Right renal pelvis (tissue), 4 donors: ENCODE measurements around the gene SPATA31E1. TPM values are rescaled to one million over a fixed set of nuclear protein-coding genes. Genes with fewer than 3 reads are reported as not detected.
"Not testable (repeated sequence)": the region's sequence is repeated elsewhere in the genome, so short reads cannot be mapped to it uniquely, and the experiment has no call there.

Source experiments
- DNase-seq, 4 donors: peaks; one replicate each; pipeline ENCODE4 v3.0.0-alpha.2; 2013; ENCODE audit warnings: low read depth in 4 of 4, low spot score in 3 of 4, missing footprints in 1 of 4
- polyA plus RNA-seq, 4 donors: library from polyadenylated mRNA; unstranded; fragments of 120-200 nt; gene quantifications; one replicate each; pipeline ENCODE4 v1.2.1, GENCODE V29; 2013; ENCODE audit not compliant: insufficient read length in 4 of 4

Gene SPATA31E1
- polyA plus RNA-seq, 4 donors, result 0.01 TPM; not detected in 3

GRCh38 chr9:87884578-87885459 is 2.1 kb downstream of the SPATA31E1 start:
- no peak for DNase-seq

DNA sequence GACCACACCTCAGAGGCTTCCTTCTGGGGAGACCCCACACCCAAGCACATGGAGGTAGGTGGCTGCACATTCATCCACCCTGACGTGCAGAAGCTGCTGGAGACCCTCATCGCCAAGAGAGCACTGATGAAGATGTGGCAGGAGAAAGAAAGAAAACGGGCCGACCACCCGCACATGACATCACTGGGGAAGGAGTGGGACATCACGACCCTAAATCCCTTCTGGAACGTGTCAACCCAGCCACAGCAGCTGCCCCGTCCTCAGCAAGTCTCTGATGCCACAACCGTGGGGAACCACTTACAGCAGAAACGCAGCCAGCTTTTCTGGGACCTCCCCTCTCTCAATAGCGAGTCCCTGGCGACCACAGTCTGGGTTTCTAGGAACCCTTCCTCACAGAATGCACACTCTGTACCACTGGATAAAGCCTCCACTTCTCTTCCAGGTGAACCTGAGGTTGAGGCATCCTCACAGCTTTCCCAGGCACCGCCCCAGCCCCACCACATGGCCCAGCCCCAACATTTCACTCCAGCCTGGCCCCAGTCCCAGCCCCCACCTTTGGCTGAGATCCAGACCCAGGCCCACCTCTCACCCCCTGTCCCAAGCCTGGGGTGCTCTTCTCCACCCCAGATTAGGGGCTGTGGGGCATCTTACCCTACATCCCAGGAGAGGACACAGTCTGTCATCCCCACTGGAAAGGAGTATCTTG is 3.0 kb downstream of the SPATA31E1 start:
- DNase-seq, result no peak

DNA sequence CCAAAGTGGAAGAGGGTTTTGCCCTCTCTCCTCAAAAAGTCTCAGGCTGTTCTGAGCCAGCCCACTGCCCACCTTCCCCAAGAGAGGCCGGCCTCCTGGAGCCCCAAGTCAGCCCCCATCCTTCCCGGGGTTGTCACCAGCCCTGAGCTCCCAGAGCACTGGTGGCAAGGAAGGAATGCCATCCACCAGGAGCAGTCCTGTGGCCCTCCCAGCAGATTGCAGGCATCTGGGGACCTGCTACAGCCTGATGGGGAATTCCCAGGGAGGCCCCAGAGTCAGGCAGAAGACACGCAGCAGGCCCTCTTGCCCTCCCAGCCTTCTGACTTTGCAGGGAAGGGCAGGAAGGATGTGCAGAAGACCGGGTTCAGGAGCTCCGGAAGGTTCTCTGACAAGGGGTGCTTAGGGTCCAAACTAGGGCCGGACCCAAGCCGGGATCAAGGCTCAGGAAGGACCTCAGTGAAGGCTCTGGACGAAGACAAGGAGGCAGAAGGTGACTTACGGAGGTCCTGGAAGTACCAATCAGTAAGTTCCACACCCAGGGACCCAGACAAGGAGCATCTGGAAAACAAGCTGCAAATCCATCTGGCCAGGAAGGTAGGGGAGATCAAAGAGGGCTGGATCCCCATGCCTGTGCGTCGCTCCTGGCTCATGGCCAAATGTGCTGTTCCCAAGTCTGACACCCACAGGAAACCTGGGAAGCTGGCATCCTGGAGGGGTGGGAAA is 3.7 kb downstream of the SPATA31E1 start:
- DNase-seq, result no peak

- DNase-seq, result no peak
Observed at GRCh38 chr9:87886933-87887505, 4.3 kb downstream of the SPATA31E1 start.

GRCh38 chr9:87887661-87888480 is 5.2 kb downstream of the SPATA31E1 start:
- no peak for DNase-seq

GRCh38 chr9:87888501-87888900 is 5.8 kb downstream of the SPATA31E1 start:
- DNase-seq, result no peak

DNA sequence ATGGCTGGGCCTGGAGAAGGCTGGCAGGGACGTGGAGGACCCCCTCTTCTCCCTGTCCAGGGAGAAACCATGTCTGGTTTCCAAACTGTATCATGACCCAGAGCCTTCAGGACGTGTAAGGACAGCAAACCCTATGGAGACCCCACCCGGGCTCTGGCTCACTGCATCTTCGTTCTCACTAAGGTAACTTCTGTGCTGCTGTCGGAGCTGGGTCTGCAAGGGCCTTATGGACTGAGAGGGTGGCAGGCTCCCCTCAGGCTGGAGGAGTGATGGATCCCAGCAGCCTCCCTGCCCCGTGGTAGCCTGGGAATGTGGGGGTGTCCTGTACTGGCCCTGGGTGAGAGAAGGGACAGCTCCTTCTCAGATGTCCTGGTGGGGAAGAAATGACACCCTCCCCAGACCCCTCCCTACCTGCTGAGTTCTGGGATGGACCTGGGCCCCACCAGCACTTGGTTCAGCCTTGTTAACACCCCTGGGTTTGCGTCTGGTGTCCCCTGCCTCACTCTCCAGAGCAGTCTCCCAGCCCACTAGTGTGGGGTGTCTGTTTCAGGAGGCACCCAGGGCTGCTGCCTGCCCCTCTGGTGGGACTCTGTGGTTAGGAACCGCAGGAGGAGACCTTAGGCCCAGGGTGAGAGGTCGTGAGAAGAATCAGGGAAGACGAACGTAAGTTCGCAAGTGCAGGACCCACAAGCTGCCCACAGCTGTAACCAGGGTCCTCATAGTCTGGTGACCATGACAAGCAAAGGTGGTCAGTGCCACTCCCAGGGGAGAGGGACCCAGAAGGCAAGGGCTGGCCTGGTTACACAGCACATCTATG is 6.6 kb downstream of the SPATA31E1 start:
- no peak for DNase-seq

DNA sequence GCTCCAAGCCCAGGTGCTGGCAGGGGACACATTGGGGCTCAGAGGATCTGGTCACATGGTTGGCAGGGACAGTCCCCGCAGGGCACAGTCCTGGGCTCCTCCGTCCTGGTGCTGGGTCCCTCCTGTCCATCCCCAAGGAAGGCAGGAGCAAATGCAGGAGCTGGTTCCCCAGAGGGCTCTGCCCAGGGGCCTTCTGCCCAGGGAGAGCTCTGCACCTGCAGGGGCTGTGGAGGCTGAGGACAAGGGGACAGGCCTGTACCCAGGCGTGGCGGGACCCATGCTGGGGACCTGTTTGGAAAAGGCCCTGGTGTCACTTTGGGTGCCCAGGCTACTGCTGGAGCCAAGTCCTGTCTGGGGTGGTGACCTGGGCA is 7.2 kb downstream of the SPATA31E1 start:
- no peak for DNase-seq

DNA sequence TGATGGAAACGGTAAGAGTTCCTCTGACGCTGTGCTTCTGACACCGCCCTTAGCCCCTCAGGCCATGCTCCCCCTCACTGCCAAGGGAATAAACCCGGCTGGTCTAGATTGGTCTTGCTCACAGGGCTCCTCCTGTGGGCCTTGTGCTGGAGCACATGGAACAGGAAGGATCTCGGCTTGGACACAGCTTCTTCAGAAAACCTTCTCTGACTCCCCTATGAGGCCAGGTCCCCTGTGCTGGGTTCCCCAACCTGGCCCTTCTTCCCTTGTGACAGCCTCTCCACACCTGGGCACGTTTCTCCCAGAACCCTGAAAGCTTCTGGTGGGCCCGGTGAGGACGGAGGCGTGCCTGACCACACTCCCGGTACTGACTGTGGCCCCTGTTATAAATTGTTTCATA is 8.2 kb downstream of the SPATA31E1 start:
- DNase-seq, result no peak

DNA sequence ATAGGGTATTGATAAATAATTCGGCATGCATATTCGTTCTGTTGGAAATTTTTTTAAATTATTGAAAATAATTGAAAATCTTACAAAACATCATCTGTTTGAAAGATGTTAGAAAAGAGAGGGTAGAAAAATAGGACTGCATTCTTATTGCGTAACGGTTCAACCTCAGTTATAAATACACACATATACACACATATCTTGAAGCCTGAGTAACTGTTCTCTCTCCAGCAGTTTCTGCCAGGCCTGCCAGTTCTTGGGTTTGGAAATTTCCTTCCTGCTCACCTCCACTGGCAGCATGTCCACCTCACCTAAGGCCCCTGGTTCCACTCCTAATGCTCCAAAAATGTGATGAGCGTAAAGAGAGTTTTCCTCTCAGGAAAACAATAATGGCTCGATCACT is 9.1 kb downstream of the SPATA31E1 start:
- no peak for DNase-seq

DNA sequence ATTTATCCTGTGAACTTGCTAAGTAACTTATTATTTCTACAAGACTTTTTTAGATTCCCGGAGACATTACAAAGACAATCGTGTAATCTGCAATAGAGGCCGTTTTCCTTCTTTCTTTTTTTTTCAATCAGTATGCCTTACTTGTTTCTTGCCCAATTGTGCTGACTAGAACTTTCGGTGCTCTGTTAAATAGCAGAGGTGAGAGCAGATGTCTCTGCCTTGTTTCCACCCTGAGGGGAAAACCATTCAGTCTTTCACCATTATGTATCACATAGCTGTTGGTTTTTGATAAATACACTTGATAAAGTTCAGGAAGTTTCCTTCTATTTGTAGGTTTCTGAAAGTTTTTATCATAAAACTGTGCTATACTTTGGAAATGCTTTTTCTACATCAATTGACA is 10.3 kb downstream of the SPATA31E1 start:
- no peak for DNase-seq

DNA sequence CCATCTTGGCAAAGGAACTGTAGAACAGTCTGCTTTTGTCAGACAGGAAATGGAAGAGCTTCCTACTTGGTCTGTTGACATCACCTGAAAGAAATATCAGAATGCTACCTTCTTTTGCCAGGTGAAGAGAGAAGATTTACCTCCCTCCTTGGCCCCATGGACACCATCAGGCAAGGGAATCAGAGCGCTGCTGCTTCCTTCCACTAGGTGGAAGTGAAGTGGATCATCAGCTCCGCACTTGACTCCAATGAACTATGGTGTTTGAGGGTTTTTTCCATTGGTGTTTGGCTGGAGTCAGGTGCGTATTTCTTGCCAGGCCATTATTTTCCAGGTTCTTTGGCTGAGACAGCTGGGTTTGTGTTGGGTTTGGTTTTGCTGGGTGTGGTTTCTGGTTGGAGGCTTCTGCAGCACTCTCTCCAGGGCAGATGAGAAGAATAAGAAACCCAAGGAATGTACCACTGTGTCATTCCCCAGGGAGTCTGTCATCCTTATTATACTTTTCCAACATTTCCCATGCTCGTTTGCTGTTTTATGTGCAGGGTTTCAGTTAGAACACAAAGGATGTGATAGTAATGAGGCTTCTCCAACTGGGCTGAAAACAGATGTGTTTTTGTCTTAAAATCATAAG is 12.4 kb downstream of the SPATA31E1 start:
- no peak for DNase-seq

DNA sequence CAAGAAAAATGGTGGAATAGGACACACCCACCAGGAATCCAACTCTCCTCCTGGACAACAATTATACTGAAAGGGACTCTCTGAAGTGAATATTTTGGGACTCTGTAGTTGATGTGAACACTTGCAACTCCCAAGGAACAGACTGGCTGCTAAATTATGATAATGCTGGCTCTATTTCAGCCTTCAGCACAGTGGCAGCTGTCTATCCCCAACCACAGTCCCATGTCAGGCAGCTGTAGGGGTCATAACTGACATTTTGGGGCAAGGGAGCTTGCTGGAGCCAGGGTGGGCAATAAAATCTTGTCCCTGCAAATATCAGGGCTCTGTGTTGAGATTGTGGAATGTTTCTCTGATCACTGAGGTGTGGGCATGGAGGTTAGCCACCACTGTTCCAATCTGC is 14.2 kb downstream of the SPATA31E1 start:
- DNase-seq, result no peak

- DNase-seq, result no peak
Observed at GRCh38 chr9:87898151-87898550, 15.5 kb downstream of the SPATA31E1 start.

DNA sequence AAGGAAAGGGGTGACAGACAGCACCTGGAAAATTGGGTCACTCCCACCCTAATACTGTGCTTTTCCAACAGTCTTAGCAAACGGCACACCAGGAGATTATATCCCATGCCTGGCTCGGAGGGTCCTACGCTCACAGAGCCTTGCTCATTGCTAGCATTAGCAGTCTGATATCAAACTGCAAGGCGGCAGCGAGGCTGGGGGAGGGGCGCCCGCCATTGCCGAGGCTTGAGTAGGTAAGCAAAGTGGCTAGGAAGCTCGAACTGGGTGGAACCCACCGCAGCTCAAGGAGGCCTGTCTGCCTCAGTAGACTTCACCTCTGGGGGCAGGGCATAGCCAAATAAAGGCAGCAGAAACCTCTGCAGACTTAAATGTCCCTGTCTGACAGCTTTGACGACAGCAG is 19.7 kb downstream of the SPATA31E1 start:
- DNase-seq, result not testable (repeated sequence)

DNA sequence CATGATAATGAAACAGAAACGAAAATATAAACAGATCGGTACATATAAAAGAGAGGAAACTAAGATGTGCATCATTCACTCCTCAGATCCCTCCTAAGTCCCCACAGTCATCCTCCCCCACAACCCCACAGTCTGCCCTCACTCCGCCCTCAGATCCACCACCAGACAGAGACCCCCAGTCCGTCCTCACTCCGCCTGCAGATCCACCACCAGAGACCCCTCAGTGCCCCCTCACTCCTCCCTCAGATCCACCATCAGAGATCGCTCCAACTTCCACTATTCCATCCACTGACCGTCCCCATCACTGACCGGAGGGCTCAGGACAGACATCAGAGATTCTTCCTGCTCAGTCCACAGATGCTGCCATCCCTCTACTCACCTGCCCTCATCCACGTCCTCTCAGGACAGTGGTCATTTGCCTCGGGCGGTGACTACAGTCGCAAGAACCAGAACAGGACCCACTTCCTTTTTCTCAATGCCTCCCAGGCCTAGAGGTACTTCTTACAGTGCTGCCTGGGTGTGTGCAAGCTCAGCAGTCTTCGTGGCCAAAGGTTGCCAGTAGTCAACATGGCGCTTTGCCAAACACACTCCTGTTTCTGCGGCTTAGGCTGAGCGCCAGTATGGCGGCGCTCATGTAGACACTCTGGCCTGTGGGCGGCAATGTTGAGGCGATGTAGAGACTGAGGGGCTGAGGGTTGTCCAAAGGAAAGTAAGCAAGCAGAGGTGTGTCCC is 26.8 kb downstream of the SPATA31E1 start:
- DNase-seq, result no peak

DNA sequence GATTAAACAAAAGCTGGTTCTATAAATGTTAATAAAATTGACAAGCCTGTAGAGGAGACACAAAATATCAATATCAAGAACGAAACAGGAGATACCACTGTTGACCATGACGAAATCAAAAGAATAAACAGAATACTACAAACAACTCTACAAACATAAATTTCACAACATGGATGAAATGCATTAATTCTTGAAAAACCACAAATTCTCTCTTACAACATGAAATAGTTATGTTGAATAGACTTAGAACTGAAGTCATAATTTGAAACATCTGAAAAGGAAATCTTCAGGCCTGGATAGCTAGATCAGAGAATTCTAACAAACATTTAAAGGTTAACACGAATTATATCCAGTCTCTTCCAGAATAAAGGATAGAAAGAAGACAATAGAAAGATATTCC is 28.1 kb downstream of the SPATA31E1 start:
- DNase-seq, result no peak

GRCh38 chr9:87917662-87918061 is 35.0 kb downstream of the SPATA31E1 start, which contains the start of gene SPATA31C1:
TSS of gene SPATA31C1 (plus strand) at chr9:87917962.
- not testable (repeated sequence) for DNase-seq
